ENCODE results near the gene SMG9.

DNA sequence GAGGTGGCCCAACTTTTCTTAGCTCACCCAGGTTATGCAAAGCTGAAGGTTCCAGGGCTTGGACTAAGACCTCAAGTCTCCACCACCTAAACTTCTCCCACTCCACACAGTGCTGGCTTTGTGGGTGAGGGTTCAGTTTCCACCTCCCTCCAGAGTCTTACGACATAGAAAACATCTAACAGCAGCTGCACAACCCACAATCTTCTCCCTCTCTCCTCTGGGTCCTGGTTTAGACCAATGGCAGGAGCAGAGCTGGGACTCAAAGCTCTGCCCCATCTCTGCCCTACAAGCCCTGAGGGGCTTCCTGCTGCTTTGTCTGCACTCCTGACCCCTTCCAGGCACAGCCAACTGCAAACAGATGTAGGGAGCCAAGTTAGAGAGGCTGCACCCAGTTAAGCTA, 22.9 kb downstream of the SMG9 start:
- TF ChIP-seq CTBP1 (IDR thresholded peaks at IDR 0.05; ENCODE audit: borderline replicate concordance) (no peak), LEF1 (IDR thresholded peaks at IDR 0.05; ENCODE audit: borderline replicate concordance) (no peak), BHLHE40 (IDR thresholded peaks at IDR 0.05; ENCODE audit: borderline replicate concordance) (no peak), SP1 (IDR thresholded peaks at IDR 0.05) (no peak)

Data from HEK293T (cell line).